ENCODE results near the gene DENND5A. TPM values are rescaled to one million over a fixed set of nuclear protein-coding genes. Genes with fewer than 3 reads are reported as not detected.
A peak's percentile ranks its signal among the peaks of the same experiment; 100 is the strongest.

Gene DENND5A
- total and polyA plus RNA-seq, 3 donors from 2014 or later, result 51.2 to 88.8 (median 73.6) TPM

DNA sequence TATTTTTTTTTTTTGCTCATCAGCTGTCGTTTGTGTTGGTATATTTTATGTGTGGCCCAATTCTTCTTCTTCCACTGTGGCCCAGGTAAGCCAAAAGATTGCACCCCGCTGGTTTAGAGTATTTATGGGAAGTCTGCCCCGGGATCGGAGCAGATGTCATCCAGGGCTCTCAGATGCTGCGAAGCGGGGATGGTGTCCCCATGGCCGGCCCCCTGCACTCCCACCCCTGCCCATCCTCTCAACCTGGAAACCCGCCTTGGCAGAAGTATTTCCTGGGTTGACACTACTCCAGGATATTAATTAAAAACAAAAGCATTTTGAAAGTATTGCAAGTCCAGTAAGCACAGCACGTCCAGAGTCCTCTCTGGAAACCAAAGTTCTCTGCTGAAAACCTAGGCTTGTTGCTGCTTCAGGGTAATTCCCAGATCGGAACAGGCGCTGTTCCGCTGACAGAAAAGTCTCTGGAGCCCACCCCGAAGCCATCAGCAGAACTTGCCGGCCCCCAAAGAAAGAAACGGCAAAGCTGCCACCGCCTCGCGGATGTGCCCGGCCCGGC lies 174.6 kb downstream of the DENND5A start:
- DNase-seq, result no peak
- H3K36me3 ChIP-seq (ENCODE audit: low read depth, missing control alignments), result no peaks in the 10 kb centered on the region
- H3K4me1 ChIP-seq, result no peaks in the 10 kb centered on the region
- peak overlapping the region; percentile 46 to 50 for H3K4me3 ChIP-seq
- 24 to 30% methylated on average over 19 to 20 of the region's 20 CpGs for WGBS, 2 donors
- H3K9me3 ChIP-seq, result no peaks in the 10 kb centered on the region
- no peak for TF ChIP-seq POLR2A (IDR thresholded peaks at IDR 0.05)
- TF ChIP-seq, protein P1, sequence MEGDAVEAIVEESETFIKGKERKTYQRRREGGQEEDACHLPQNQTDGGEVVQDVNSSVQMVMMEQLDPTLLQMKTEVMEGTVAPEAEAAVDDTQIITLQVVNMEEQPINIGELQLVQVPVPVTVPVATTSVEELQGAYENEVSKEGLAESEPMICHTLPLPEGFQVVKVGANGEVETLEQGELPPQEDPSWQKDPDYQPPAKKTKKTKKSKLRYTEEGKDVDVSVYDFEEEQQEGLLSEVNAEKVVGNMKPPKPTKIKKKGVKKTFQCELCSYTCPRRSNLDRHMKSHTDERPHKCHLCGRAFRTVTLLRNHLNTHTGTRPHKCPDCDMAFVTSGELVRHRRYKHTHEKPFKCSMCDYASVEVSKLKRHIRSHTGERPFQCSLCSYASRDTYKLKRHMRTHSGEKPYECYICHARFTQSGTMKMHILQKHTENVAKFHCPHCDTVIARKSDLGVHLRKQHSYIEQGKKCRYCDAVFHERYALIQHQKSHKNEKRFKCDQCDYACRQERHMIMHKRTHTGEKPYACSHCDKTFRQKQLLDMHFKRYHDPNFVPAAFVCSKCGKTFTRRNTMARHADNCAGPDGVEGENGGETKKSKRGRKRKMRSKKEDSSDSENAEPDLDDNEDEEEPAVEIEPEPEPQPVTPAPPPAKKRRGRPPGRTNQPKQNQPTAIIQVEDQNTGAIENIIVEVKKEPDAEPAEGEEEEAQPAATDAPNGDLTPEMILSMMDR (IDR thresholded peaks at IDR 0.05), result no peak
- H3K27ac ChIP-seq, result no peak overlapping the region
- intact Hi-C loops (cut with DNase I; ENCODE audit: low total_unique reads), result no loop called here
- H3K27me3 ChIP-seq, result no peaks in the 10 kb centered on the region

DNA sequence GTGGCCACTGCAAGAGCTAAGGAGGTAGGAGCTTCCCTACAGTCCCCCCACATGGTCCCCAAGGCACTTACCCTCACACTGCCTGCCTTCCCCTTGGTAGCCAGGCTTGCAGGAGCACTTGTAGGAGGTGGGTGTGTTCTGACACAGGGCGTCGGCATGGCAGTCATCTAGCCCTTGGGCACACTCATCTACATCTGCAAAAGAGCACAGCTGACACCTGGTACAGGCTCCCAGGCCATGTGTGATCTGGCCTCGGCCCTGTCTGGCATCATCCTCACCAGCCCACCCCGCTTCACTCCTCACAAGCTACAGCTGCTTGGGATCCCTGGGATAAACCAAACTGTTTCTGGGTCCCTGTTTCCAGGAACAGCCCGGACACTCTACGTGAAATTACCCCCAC lies 175.5 kb downstream of the DENND5A start:
- DNase-seq, result no peak
- Histone ChIP-seq H3K4me1 (no peaks in the 10 kb centered on the region), H3K36me3 (ENCODE audit: low read depth, missing control alignments) (no peaks in the 10 kb centered on the region), H3K27ac (no peak overlapping the region), H3K4me3 (no peak overlapping the region), H3K9me3 (no peaks in the 10 kb centered on the region), H3K27me3 (no peaks in the 10 kb centered on the region)
- TF ChIP-seq POLR2A (IDR thresholded peaks at IDR 0.05), result no peak
- TF ChIP-seq, protein P1 (IDR thresholded peaks at IDR 0.05), result no peak
- intact Hi-C loops (cut with DNase I; ENCODE audit: low total_unique reads), result loop anchor here (10.0 kb wide), 1 partner anchor 55 kb away; no protein-coding TSS in a partner anchor
- 91% methylated on average over 5 to 6 of the region's 6 CpGs for WGBS, 2 donors

DNA sequence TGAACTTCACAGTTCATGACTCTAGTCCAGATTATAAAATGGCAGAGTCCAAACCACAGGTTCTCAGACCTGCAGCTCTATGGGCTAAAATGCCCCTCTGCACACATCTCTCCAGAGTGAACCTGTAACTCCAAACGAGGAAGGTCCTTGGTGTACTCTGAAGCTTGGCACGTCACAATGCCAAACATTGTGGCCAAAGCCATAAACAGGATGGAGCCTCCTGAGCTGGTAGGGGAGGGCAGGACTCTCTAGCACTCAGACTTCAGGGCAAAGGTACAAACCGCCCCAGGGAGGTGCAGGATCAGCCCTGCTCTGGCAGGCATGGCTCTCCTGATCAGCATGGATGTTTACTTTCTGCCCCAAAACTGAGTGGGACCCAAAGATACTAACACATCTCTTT lies 176.1 kb downstream of the DENND5A start:
- TF ChIP-seq, protein P1 (IDR thresholded peaks at IDR 0.05), result no peak
- no peak for TF ChIP-seq POLR2A (IDR thresholded peaks at IDR 0.05)
- H3K4me1 ChIP-seq, result no peaks in the 10 kb centered on the region
- DNase-seq, result no peak
- H3K4me3 ChIP-seq, result no peak overlapping the region
- no peaks in the 10 kb centered on the region for H3K36me3 ChIP-seq (ENCODE audit: low read depth, missing control alignments)
- WGBS, 2 donors, result 55 to 73% methylated on average over 2 to 3 of the region's 3 CpGs
- no peaks in the 10 kb centered on the region for H3K9me3 ChIP-seq
- H3K27ac ChIP-seq, result no peak overlapping the region
- H3K27me3 ChIP-seq, result no peaks in the 10 kb centered on the region
- intact Hi-C loops (cut with DNase I; ENCODE audit: low total_unique reads), result loop anchor here (10.0 kb wide), 1 partner anchor 54 kb away; no protein-coding TSS in a partner anchor

Small RNA genes lying within 50 kb of the gene (microRNA-seq; reads per million reads assigned to microRNA genes)
- gene MIR5691 (ENCODE audit: borderline number of aligned reads in 2 of 2, borderline replicate concordance in 1 of 2), result 0 reads per million in 2 donors

Small RNA genes lying within 50 kb of the gene (small RNA-seq; reads per million reads assigned to genes)
- gene MIR5691 (0 reads per million in 2 donors), gene RF00017 (0 reads per million in 2 donors)

Other genes with a start within 250 kb of the DENND5A start
- 1 to 10 TPM; 3.5 to 5.0 TPM for gene SCUBE2, start 173.8 kb downstream of the DENND5A start, total RNA-seq
- gene SCUBE2, start 173.8 kb downstream of the DENND5A start, polyA plus RNA-seq (ENCODE audit: insufficient read depth, low read depth, low replicate concordance), result 10.5 TPM
- gene TMEM41B, start 49.2 kb upstream of the DENND5A start, total RNA-seq, result 10 to 100 TPM; 37.5 to 42.6 TPM
- 24.2 TPM for gene TMEM41B, start 49.2 kb upstream of the DENND5A start, polyA plus RNA-seq (ENCODE audit: insufficient read depth, low read depth, low replicate concordance)
- 10 to 100 TPM; 51.7 to 65.6 TPM for gene IPO7, start 119.3 kb upstream of the DENND5A start, total RNA-seq
- 28.8 TPM for gene IPO7, start 119.3 kb upstream of the DENND5A start, polyA plus RNA-seq (ENCODE audit: insufficient read depth, low read depth, low replicate concordance)
- gene ZNF143, start 195.7 kb upstream of the DENND5A start, total RNA-seq, result 10 to 100 TPM; 37.2 to 49.9 TPM
- 43.6 TPM for gene ZNF143, start 195.7 kb upstream of the DENND5A start, polyA plus RNA-seq (ENCODE audit: insufficient read depth, low read depth, low replicate concordance)